Muscle of leg (tissue), 11 donors: ENCODE measurements around the gene GRAMD4. TPM values are rescaled to one million over a fixed set of nuclear protein-coding genes. Genes with fewer than 3 reads are reported as not detected.

ENCODE experiments used
- DNase-seq: peaks from one replicate; pipeline ENCODE4 v3.0.0; 2013
- H3K27ac ChIP-seq: one replicate; pipeline ENCODE4 v1.5.1; 2013; ENCODE audit warnings: mild to moderate bottlenecking, low read length, control low read depth
- H3K27me3 ChIP-seq: one replicate; pipeline ENCODE4 v1.6.1; 2013; ENCODE audit warnings: low read length; ENCODE audit not compliant: control insufficient read depth, insufficient read depth
- H3K36me3 ChIP-seq: one replicate; pipeline ENCODE4 v1.6.1; 2013; ENCODE audit warnings: low read length; ENCODE audit not compliant: control insufficient read depth, insufficient read depth
- H3K4me1 ChIP-seq: one replicate; pipeline ENCODE4 v1.6.1; 2013; ENCODE audit warnings: low read length; ENCODE audit not compliant: control insufficient read depth, insufficient read depth
- H3K4me3 ChIP-seq: one replicate; pipeline ENCODE4 v1.5.1; 2013; ENCODE audit warnings: low read length, control low read depth
- H3K9me3 ChIP-seq: replicated peaks from 2 replicates; pipeline ENCODE4 v1.6.1; 2013; ENCODE audit warnings: low read depth, low read length; ENCODE audit not compliant: control insufficient read depth
- WGBS: methylation state at CpG from one replicate; pipeline ENCODE4 v1.1.5; 2013; ENCODE audit warnings: missing lambda C conversion rate; ENCODE audit not compliant: insufficient coverage; 5-methylcytosine and 5-hydroxymethylcytosine counted together
- polyA plus RNA-seq, 8 donors: library from polyadenylated mRNA; unstranded; fragments of 120-200 nt; gene quantifications; one replicate each; pipeline versions ENCODE4 v1.2.1 to v1.2.3, GENCODE V29; 2013; ENCODE audit warnings: inconsistent platforms in 1 of 8, low replicate concordance in 1 of 8; ENCODE audit not compliant: insufficient read length in 8 of 8, insufficient read depth in 1 of 8
- total RNA-seq: library from RNA; stranded (reverse); fragments of 120-200 nt; gene quantifications from one replicate; pipeline ENCODE4 v1.2.4, GENCODE V29; 2013

Gene GRAMD4
- total and polyA plus RNA-seq, 9 donors: 10.5 to 19.9 (median 14.0) TPM

- WGBS: 94% methylated on average over 9 of the region's 11 CpGs
- no peak for DNase-seq
- Histone ChIP-seq H3K27ac (no peak overlapping the region), H3K4me3 (no peak overlapping the region), H3K4me1 (peaks cover 5% of the 10 kb centered on the region), H3K36me3 (peaks cover 43% of the 10 kb centered on the region), H3K27me3 (no peaks in the 10 kb centered on the region), H3K9me3 (no peaks in the 10 kb centered on the region)
These were observed 99.7 kb downstream of the GRAMD4 start for GRCh38 chr22:46719921-46720320.

GRCh38 chr22:46721501-46722085, 101.4 kb downstream of the GRAMD4 start:
- Histone ChIP-seq H3K27ac (no peak overlapping the region), H3K4me3 (no peak overlapping the region), H3K4me1 (peaks cover 19% of the 10 kb centered on the region), H3K9me3 (no peaks in the 10 kb centered on the region), H3K36me3 (peaks cover 43% of the 10 kb centered on the region), H3K27me3 (no peaks in the 10 kb centered on the region)
- 76% methylated on average over 15 of the region's 16 CpGs for WGBS
- DNase-seq: peak; percentile 40

- Histone ChIP-seq H3K36me3 (peaks cover 36% of the 10 kb centered on the region), H3K4me3 (no peak overlapping the region), H3K27ac (no peak overlapping the region), H3K4me1 (peaks cover 19% of the 10 kb centered on the region), H3K9me3 (no peaks in the 10 kb centered on the region), H3K27me3 (no peaks in the 10 kb centered on the region)
- WGBS: 91% methylated on average over 8 of the region's 9 CpGs
- DNase-seq: no peak
These were observed 103.7 kb downstream of the GRAMD4 start for GRCh38 chr22:46723882-46724281.

GRCh38 chr22:46725096-46725495, 104.9 kb downstream of the GRAMD4 start:
- Histone ChIP-seq H3K36me3 (peaks cover 27% of the 10 kb centered on the region), H3K4me1 (peaks cover 19% of the 10 kb centered on the region), H3K27ac (no peak overlapping the region), H3K9me3 (no peaks in the 10 kb centered on the region), H3K4me3 (no peak overlapping the region), H3K27me3 (no peaks in the 10 kb centered on the region)
- WGBS: 79% methylated on average over 18 of the region's 18 CpGs
- no peak for DNase-seq

- Histone ChIP-seq H3K27ac (no peak overlapping the region), H3K36me3 (peaks cover 25% of the 10 kb centered on the region), H3K4me1 (peaks cover 29% of the 10 kb centered on the region), H3K27me3 (no peaks in the 10 kb centered on the region), H3K4me3 (no peak overlapping the region), H3K9me3 (no peaks in the 10 kb centered on the region)
- no peak for DNase-seq
- WGBS: 69% methylated on average over 32 of the region's 38 CpGs
These were observed 106.1 kb downstream of the GRAMD4 start for GRCh38 chr22:46726066-46726985.

GRCh38 chr22:46726986-46727317, 106.8 kb downstream of the GRAMD4 start:
- H3K4me1 ChIP-seq: peaks cover 30% of the 10 kb centered on the region
- H3K4me3 ChIP-seq: no peak overlapping the region
- H3K27ac ChIP-seq: no peak overlapping the region
- no peak for DNase-seq
- H3K9me3 ChIP-seq: no peaks in the 10 kb centered on the region
- H3K27me3 ChIP-seq: no peaks in the 10 kb centered on the region
- WGBS: 80% methylated on average over 3 of the region's 3 CpGs
- peaks cover 27% of the 10 kb centered on the region for H3K36me3 ChIP-seq

GRCh38 chr22:46727813-46728364, 107.7 kb downstream of the GRAMD4 start:
- H3K9me3 ChIP-seq: no peaks in the 10 kb centered on the region
- no peak for DNase-seq
- peaks cover 32% of the 10 kb centered on the region for H3K4me1 ChIP-seq
- peaks cover 27% of the 10 kb centered on the region for H3K36me3 ChIP-seq
- WGBS: 87% methylated on average over 13 of the region's 19 CpGs
- H3K27me3 ChIP-seq: no peaks in the 10 kb centered on the region
- no peak overlapping the region for H3K27ac ChIP-seq
- H3K4me3 ChIP-seq: no peak overlapping the region

GRCh38 chr22:46728470-46728869, 108.3 kb downstream of the GRAMD4 start:
- Histone ChIP-seq H3K27me3 (no peaks in the 10 kb centered on the region), H3K4me1 (peaks cover 32% of the 10 kb centered on the region), H3K4me3 (no peak overlapping the region), H3K36me3 (peaks cover 26% of the 10 kb centered on the region), H3K27ac (no peak overlapping the region), H3K9me3 (no peaks in the 10 kb centered on the region)
- no peak for DNase-seq
- 66% methylated on average over 11 of the region's 11 CpGs for WGBS
